Fibroblast of skin of left quadriceps (primary cell): ENCODE data around the gene NDFIP2.
"Not testable (repeated sequence)": the region's sequence is repeated elsewhere in the genome, so short reads cannot be mapped to it uniquely, and the experiment has no call there.

Experiments
- DNase-seq, 2 experiments: peaks; one replicate each; pipeline ENCODE4 v3.0.0-alpha.2; 2013; ENCODE audit warnings: low read depth in 2 of 2

NDFIP2 gene

GRCh38 chr13:79591493-79591892 is 110.5 kb downstream of the NDFIP2 start:
- DNase-seq, result no peak

GRCh38 chr13:79593121-79593520 is 112.2 kb downstream of the NDFIP2 start:
- no peak for DNase-seq

- DNase-seq, result peak; percentile 25
These were observed 112.8 kb downstream of the NDFIP2 start for GRCh38 chr13:79593641-79594275.

DNA sequence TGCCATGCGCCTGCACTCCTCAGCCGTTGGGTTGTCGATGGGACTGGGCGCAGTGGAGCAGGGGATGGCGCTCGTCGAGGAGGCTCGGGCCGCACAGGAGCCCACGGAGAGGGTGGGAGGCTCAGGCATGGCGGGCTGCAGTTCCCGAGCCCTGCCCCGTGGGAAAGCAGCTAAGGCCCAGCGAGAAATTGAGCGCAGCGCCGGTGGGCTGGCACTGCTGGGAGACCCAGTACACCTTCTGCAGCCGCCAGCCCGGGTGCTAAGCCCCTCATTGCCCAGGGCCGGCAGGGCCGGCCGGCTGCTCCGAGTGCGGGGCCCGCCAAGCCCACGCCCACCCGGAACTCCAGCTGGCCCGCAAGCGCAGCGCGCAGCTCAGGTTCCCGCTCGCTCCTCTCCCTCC is 119.2 kb downstream of the NDFIP2 start:
- not testable (repeated sequence) for DNase-seq

DNA sequence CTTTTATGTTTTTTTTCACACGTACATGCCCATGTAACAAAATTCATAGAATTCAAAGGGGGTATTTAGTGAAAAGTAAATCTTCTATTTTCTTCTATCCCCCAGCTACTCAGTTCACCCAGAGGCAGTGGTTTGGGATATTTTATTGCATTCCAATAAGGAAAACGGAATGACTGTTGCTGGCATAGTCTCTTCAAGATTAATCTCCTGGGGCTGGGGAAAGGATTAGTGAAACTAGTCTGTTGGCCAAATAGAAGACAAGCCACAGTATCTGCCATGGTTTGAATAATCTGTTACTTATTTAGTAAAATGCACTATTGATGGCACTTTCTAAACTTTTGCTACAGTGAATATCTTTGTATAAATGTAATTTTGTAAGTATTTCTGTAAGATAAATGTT is 122.0 kb downstream of the NDFIP2 start:
- DNase-seq, result no peak

GRCh38 chr13:79604752-79605151 is 123.8 kb downstream of the NDFIP2 start:
- no peak for DNase-seq
